H1 (cell line): ENCODE data around the gene KDF1. TPM values are rescaled to one million over a fixed set of nuclear protein-coding genes. Genes with fewer than 3 reads are reported as not detected.

Experiments
- CTCF ChIA-PET: fragments of 300-600 bp; sonication (Branson Sonifier 250); formaldehyde crosslinking; loops from one replicate; lab custom pipeline; 2021; ENCODE audit not compliant: partially characterized antibody; lab: Charles Lee
- POLR2A ChIA-PET: fragments of 300-600 bp; sonication (Branson Sonifier 250); formaldehyde crosslinking; loops from one replicate; lab custom pipeline; 2021; ENCODE audit warnings: inconsistent platforms; ENCODE audit not compliant: partially characterized antibody; lab: Charles Lee
- DNase-seq, 2 experiments: peaks; one replicate each; pipeline versions ENCODE4 v3.0.0 to v3.0.0-alpha.2; 2010 to 2022; ENCODE audit warnings: low spot score in 2 of 2, low read depth in 1 of 2, mixed read lengths in 1 of 2
- FAIRE-seq: peaks from 2 replicates; lab custom pipeline; 2011; peaks lifted over from hg19 to GRCh38; lab: Jason Lieb, UNC
- H2AFZ ChIP-seq: 2 replicates; pipeline ENCODE4 v1.8.1; 2012; ENCODE audit warnings: low read length, inconsistent platforms
- H2AK5ac ChIP-seq: 2 replicates; pipeline ENCODE4 v1.6.1; 2013; ENCODE audit warnings: low read depth, low read length
- H2BK120ac ChIP-seq: replicated peaks from 2 replicates; pipeline ENCODE3; 2013; ENCODE audit warnings: low read depth, low read length, inconsistent platforms
- H2BK12ac ChIP-seq: 2 replicates; pipeline ENCODE4 v1.6.1; 2013; ENCODE audit warnings: low read depth, low read length
- H2BK15ac ChIP-seq: 2 replicates; pipeline ENCODE4 v1.6.1; 2013; ENCODE audit warnings: low read length
- H2BK20ac ChIP-seq: 2 replicates; pipeline ENCODE4 v1.6.1; 2013; ENCODE audit warnings: low read length
- H2BK5ac ChIP-seq: 2 replicates; pipeline ENCODE4 v1.6.1; 2013; ENCODE audit warnings: low read depth, low read length
- H3K14ac ChIP-seq: 2 replicates; pipeline ENCODE4 v1.6.1; 2013; ENCODE audit warnings: inconsistent platforms; ENCODE audit not compliant: insufficient read length
- H3K18ac ChIP-seq: 2 replicates; pipeline ENCODE4 v1.6.1; 2013; ENCODE audit warnings: low read length; ENCODE audit errors: extremely low read depth
- H3K23ac ChIP-seq: 2 replicates; pipeline ENCODE4 v1.6.1; 2013; ENCODE audit warnings: inconsistent platforms; ENCODE audit not compliant: insufficient read length
- H3K23me2 ChIP-seq: 2 replicates; pipeline ENCODE4 v1.6.1; 2013; ENCODE audit warnings: low read depth, low read length
- H3K27ac ChIP-seq: 2 replicates; pipeline ENCODE4 v1.6.1; 2011; ENCODE audit warnings: low read depth, low read length, inconsistent platforms
- H3K27me3 ChIP-seq, 4 experiments: replicated peaks in 1 of 4; 1 replicate in 1 of 4; 2 replicates in 3 of 4; pipeline versions ENCODE4 v1.6.1 to v1.8.1; 2011 to 2013; ENCODE audit warnings: low read length in 3 of 4, mild to moderate bottlenecking in 3 of 4, inconsistent platforms in 2 of 4, mixed read lengths in 2 of 4, moderate library complexity in 1 of 4; ENCODE audit not compliant: control insufficient read depth in 3 of 4, insufficient read depth in 3 of 4; ENCODE audit errors: extremely low read depth in 1 of 4
- H3K36me3 ChIP-seq, 4 experiments: 2 replicates each; pipeline versions ENCODE4 v1.6.1 to v1.8.1; 2011 to 2013; ENCODE audit warnings: mild to moderate bottlenecking in 4 of 4, low read length in 3 of 4, moderate library complexity in 2 of 4, control low read depth in 1 of 4, inconsistent platforms in 1 of 4; ENCODE audit not compliant: insufficient read depth in 4 of 4, control insufficient read depth in 2 of 4
- H3K4ac ChIP-seq: replicated peaks from 2 replicates; pipeline ENCODE3; 2013; ENCODE audit warnings: low read length, low read depth, mixed read lengths, inconsistent platforms; ENCODE audit not compliant: insufficient read length
- H3K4me1 ChIP-seq, 4 experiments: replicated peaks in 1 of 4; 1 replicate in 1 of 4; 2 replicates in 3 of 4; pipeline versions ENCODE4 v1.6.1 to v1.8.1; 2011 to 2013; ENCODE audit warnings: low read length in 3 of 4, inconsistent platforms in 2 of 4, mixed read lengths in 1 of 4; ENCODE audit not compliant: insufficient read depth in 4 of 4, control insufficient read depth in 3 of 4
- H3K4me2 ChIP-seq, 2 experiments: 2 replicates each; pipeline versions ENCODE4 v1.6.1 to v1.8.1; 2011 to 2013; ENCODE audit warnings: low read depth in 2 of 2, low read length in 2 of 2, control low read depth in 1 of 2, inconsistent platforms in 1 of 2, mild to moderate bottlenecking in 1 of 2; ENCODE audit not compliant: insufficient read depth in 1 of 2
- H3K4me3 ChIP-seq, 4 experiments: fragments of 200-600, 300-600 bp in 1 of 4; sonication (generic), shearing (Covaris generic), sonication (Bioruptor Twin) in 1 of 4; 2 replicates each; pipeline versions ENCODE4 v1.5.1 to v1.8.1; 2011 to 2016; ENCODE audit warnings: low read length in 4 of 4, low read depth in 3 of 4, control low read depth in 2 of 4, inconsistent platforms in 2 of 4, mild to moderate bottlenecking in 2 of 4, mixed read lengths in 1 of 4, moderate library complexity in 1 of 4; ENCODE audit not compliant: insufficient read depth in 2 of 4; ENCODE audit errors: extremely low read depth in 1 of 4
- H3K56ac ChIP-seq: replicated peaks from 2 replicates; pipeline ENCODE3; 2013; ENCODE audit warnings: low read depth, mild to moderate bottlenecking, mixed read lengths, low read length, inconsistent platforms; ENCODE audit not compliant: insufficient read length
- H3K79me1 ChIP-seq: 2 replicates; pipeline ENCODE4 v1.6.1; 2013; ENCODE audit warnings: low read depth, low read length, control low read depth
- H3K79me2 ChIP-seq, 2 experiments: 2 replicates each; pipeline versions ENCODE4 v1.6.1 to v1.8.1; 2012 to 2013; ENCODE audit warnings: low read length in 2 of 2, mild to moderate bottlenecking in 2 of 2, inconsistent platforms in 1 of 2; ENCODE audit not compliant: insufficient read depth in 2 of 2, control insufficient read depth in 1 of 2
- H3K9ac ChIP-seq, 4 experiments: replicated peaks in 1 of 4; 1 replicate in 1 of 4; 2 replicates in 3 of 4; pipeline versions ENCODE4 v1.6.1 to v1.8.1; 2011 to 2013; ENCODE audit warnings: low read depth in 3 of 4, low read length in 3 of 4, control low read depth in 2 of 4, mild to moderate bottlenecking in 2 of 4, moderate library complexity in 2 of 4, inconsistent platforms in 1 of 4; ENCODE audit errors: extremely low read depth in 1 of 4
- H3K9me3 ChIP-seq, 2 experiments: 2 replicates each; pipeline versions ENCODE4 v1.6.1 to v1.8.1; 2012 to 2013; ENCODE audit warnings: mild to moderate bottlenecking in 2 of 2, moderate library complexity in 2 of 2, control low read depth in 1 of 2, inconsistent platforms in 1 of 2, low read depth in 1 of 2, low read length in 1 of 2, mixed read lengths in 1 of 2; ENCODE audit not compliant: insufficient read depth in 2 of 2
- H4K20me1 ChIP-seq, 2 experiments: replicated peaks in 1 of 2; 2 replicates each; pipeline versions ENCODE3 to v1.8.1; 2011 to 2013; ENCODE audit warnings: inconsistent platforms in 2 of 2, low read length in 2 of 2, mild to moderate bottlenecking in 1 of 2; ENCODE audit not compliant: insufficient read depth in 2 of 2, control insufficient read depth in 1 of 2
- H4K5ac ChIP-seq: 2 replicates; pipeline ENCODE4 v1.6.1; 2013; ENCODE audit warnings: low read length, low read depth, mixed read lengths, inconsistent platforms; ENCODE audit not compliant: insufficient read length
- H4K8ac ChIP-seq: 2 replicates; pipeline ENCODE4 v1.8.0; 2013; ENCODE audit warnings: mild to moderate bottlenecking, moderate library complexity, low read length, inconsistent platforms; ENCODE audit not compliant: insufficient read depth; ENCODE audit errors: extremely low read depth
- H4K91ac ChIP-seq: replicated peaks from 2 replicates; pipeline ENCODE3; 2013; ENCODE audit warnings: low read length, mixed read lengths, inconsistent platforms; ENCODE audit not compliant: insufficient read length
- ASH2L ChIP-seq: fragments of 200-600, 300-600 bp; sonication (generic); IDR thresholded peaks from one replicate; pipeline ENCODE4 v1.7.1; 2017; ENCODE audit warnings: low read length
- WGBS, 2 experiments: shearing (Covaris generic) in 1 of 2; methylation state at CpG; one replicate each; pipeline versions ENCODE4 v1.1.6 to v1.1.7; 2013 to 2015; ENCODE audit warnings: low lambda C conversion rate in 2 of 2, mixed read lengths in 2 of 2, inconsistent platforms in 1 of 2, low coverage in 1 of 2, missing lambda C conversion rate in 1 of 2; ENCODE audit not compliant: insufficient replicate concordance in 2 of 2, insufficient coverage in 1 of 2, insufficient read length in 1 of 2; ENCODE audit errors: extremely low coverage in 1 of 2, missing lambda C conversion rate in 1 of 2; 5-methylcytosine and 5-hydroxymethylcytosine counted together
- polyA plus RNA-seq, 7 experiments: library from polyadenylated mRNA; depleted of rRNA in 3 of 7; stranded (reverse) in 5 of 7; unstranded in 2 of 7; fragments of >200 nt in 5 of 7; fragments of 200-250 nt in 2 of 7; gene quantifications; 1 replicate in 5 of 7; 2 replicates in 1 of 7; 4 replicates in 1 of 7; pipeline versions ENCODE4 v1.2.1 to v1.2.3, GENCODE V29; 2011 to 2013; ENCODE audit warnings: missing spikeins in 2 of 7, mixed read lengths in 2 of 7
- total RNA-seq: library from RNA; stranded (reverse); fragmentation: NEBNext Ultra II Directional; extraction: Animal tissue kit (Norgen Biotek cat#: 25700); gene quantifications from 2 replicates; pipeline ENCODE4 v1.2.1, GENCODE V29; 2021

The KDF1 gene
- total and polyA plus RNA-seq, 2 of the 8 experiments (the other 6 are each of a cell fraction or from before 2014, with no cell fraction given) = 16.9 to 37.5 TPM

DNA sequence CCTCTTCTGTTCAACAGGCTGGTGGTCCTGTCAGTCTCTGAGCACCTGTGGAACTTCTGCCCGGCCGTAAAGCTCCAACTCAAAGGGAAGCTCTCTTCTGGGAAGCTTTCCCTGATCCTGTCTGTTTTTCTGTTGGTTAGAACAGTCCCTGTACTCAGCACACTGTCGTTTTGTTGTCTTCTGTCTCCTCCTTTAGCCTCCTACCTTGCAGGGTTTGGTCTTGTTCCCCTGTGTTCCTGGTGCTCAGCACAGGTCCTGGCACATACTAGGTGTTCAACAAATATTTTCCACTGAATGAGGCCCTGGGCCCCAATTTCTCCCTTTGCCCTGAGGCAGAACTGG is 328 bp upstream of the KDF1 start:
- Histone ChIP-seq H2BK5ac (peak overlapping the region; percentile 89), H2AK5ac (peak overlapping the region; percentile 17; the same call in 1 of the 2 replicates), H4K5ac (peak overlapping the region; percentile 53), H3K4me1 (peaks cover 0 to 3% (median 0%) of the 10 kb centered on the region in 4 experiments; a peak in 3 of 7 replicates), H3K27me3 (no peaks in the 10 kb centered on the region), H3K23ac (no peak overlapping the region), H2BK15ac (peak overlapping the region; percentile 97), H2BK120ac (no peak overlapping the region), H3K14ac (no peak overlapping the region), H3K56ac (peak overlapping the region; percentile 22), H2BK20ac (0 out of 2 replicates have a peak overlapping the region, but pooled peaks have one; percentile 13), H2BK12ac (peak overlapping the region; percentile 75; the same call in 1 of the 2 replicates), H3K23me2 (peaks cover 9% of the 10 kb centered on the region), H3K79me1 (0 out of 2 replicates have a peak, but pooled peaks cover 2% of the 10 kb centered on the region), H3K4me2 (peak overlapping the region; percentile 86 to 89), H4K91ac (no peak overlapping the region), H3K36me3 (no peaks in the 10 kb centered on the region), H3K18ac (peak overlapping the region; percentile 72; the same call in 1 of the 2 replicates), H3K4me3 (peak overlapping the region; percentile 84 to 97 (median 86)), H3K9me3 (no peaks in the 10 kb centered on the region), H3K9ac (peak overlapping the region in 3 of 4 experiments; percentile 60 to 80 (median 63); a peak in 6 of 7 replicates), H4K20me1 (peaks cover 0 to 2% of the 10 kb centered on the region in 2 experiments), H3K27ac (peak overlapping the region; percentile 76; the same call in 1 of the 2 replicates), H3K79me2 (peaks cover 0 to 9% of the 10 kb centered on the region in 2 experiments; a peak in 2 of 4 replicates), H2AFZ (peak overlapping the region; percentile 96), H4K8ac (no peak overlapping the region), H3K4ac (peak overlapping the region; percentile 22)
- DNase-seq (no peak), FAIRE-seq (no peak)
- 18% methylated on average over 3 of the region's 3 CpGs; no CpG with 5 or more reads in 1 of the 2 experiments for WGBS, 2 experiments
- ChIA-PET POLR2A (interaction anchor here (0.8 to 3.5 kb wide), 18 partner anchors 9 to 93 kb away, joined by 3 to 35 read pairs (median 6); partner anchors contain the start of genes NR0B2 and TRNP1), CTCF (interaction anchor here (0.6 to 1.5 kb wide), 11 partner anchors 9 to 248 kb away, joined by 3 to 6 read pairs (median 3); partner anchors contain the start of genes GPATCH3, NR0B2 and TRNP1)
- TF ChIP-seq ASH2L = no peak
